Neural cell (in vitro differentiated cells): ENCODE results near the gene SPDEF. TPM values are rescaled to one million over a fixed set of nuclear protein-coding genes. Genes with fewer than 3 reads are reported as not detected.

Experiments
- H2AFZ ChIP-seq: fragments of 200-600, 300-800 bp; sonication (generic), shearing (Covaris generic); 2 replicates; pipeline ENCODE4 v1.6.0; 2014; ENCODE audit warnings: low read depth, mild to moderate bottlenecking, antibody characterized with exemption, low read length, moderate library complexity
- H3F3A ChIP-seq: fragments of 200-600 bp; shearing (Covaris generic); 2 replicates; pipeline ENCODE4 v1.6.1; 2016; ENCODE audit warnings: mild to moderate bottlenecking, moderate library complexity, mixed read lengths, antibody characterized with exemption, low read length; ENCODE audit not compliant: insufficient read depth, poor library complexity, severe bottlenecking
- H3K27ac ChIP-seq: fragments of 200-600, 300-800 bp; sonication (generic), shearing (Covaris generic); 2 replicates; pipeline ENCODE4 v1.5.1; 2014; ENCODE audit warnings: mild to moderate bottlenecking, low read length, moderate library complexity
- H3K27me3 ChIP-seq: fragments of 300-800, 200-600 bp; sonication (generic), shearing (Covaris generic); 2 replicates; pipeline ENCODE4 v1.6.0; 2014; ENCODE audit warnings: mild to moderate bottlenecking, low read depth, low read length, moderate library complexity; ENCODE audit not compliant: insufficient read depth
- H3K36me3 ChIP-seq: fragments of 300-800, 200-600 bp; sonication (generic), shearing (Covaris generic); 2 replicates; pipeline ENCODE4 v1.5.1; 2014; ENCODE audit warnings: mild to moderate bottlenecking, antibody characterized with exemption, low read length, moderate library complexity; ENCODE audit not compliant: insufficient read depth
- H3K4me2 ChIP-seq: fragments of 300-800, 200-600 bp; sonication (generic), shearing (Covaris generic); 2 replicates; pipeline ENCODE4 v1.6.0; 2014; ENCODE audit warnings: mild to moderate bottlenecking, low read length
- H3K4me3 ChIP-seq: fragments of 300-800, 200-600 bp; sonication (generic), shearing (Covaris generic); 2 replicates; pipeline ENCODE4 v1.5.1; 2014; ENCODE audit warnings: mild to moderate bottlenecking, low read length, moderate library complexity
- H3K79me2 ChIP-seq: fragments of 200-600 bp; shearing (Covaris generic); replicated peaks from 2 replicates; pipeline ENCODE4 v1.6.0; 2014; ENCODE audit warnings: mild to moderate bottlenecking, low read length, moderate library complexity; ENCODE audit not compliant: insufficient read depth
- H3K9ac ChIP-seq: fragments of 300-800, 200-600 bp; sonication (generic), shearing (Covaris generic); 2 replicates; pipeline ENCODE4 v1.6.1; 2016; ENCODE audit warnings: mild to moderate bottlenecking, low read length, mixed read lengths
- H3K9me2 ChIP-seq: fragments of 200-600 bp; shearing (Covaris generic); 2 replicates; pipeline ENCODE4 v1.6.1; 2016; ENCODE audit warnings: mild to moderate bottlenecking, low read length, mixed read lengths; ENCODE audit not compliant: insufficient read depth
- H3K9me3 ChIP-seq: fragments of 200-600, 300-800 bp; sonication (generic), shearing (Covaris generic); 2 replicates; pipeline ENCODE4 v1.6.1; 2016; ENCODE audit warnings: mild to moderate bottlenecking, mixed run types, low read length, moderate library complexity, mixed read lengths
- H4K20me1 ChIP-seq: fragments of 200-600 bp; shearing (Covaris generic); 2 replicates; pipeline ENCODE4 v1.6.1; 2016; ENCODE audit warnings: mild to moderate bottlenecking, mixed run types; ENCODE audit not compliant: insufficient read depth
- EP300 ChIP-seq: fragments of 450-650 bp; conservative IDR thresholded peaks from 2 replicates; pipeline ENCODE4 v1.6.1; 2014; ENCODE audit warnings: antibody characterized with exemption, mild to moderate bottlenecking, moderate library complexity; ENCODE audit not compliant: poor library complexity, severe bottlenecking
- EZH2 ChIP-seq: fragments of 200-600, 300-800 bp; shearing (Covaris generic), sonication (generic); IDR thresholded peaks from 2 replicates; pipeline ENCODE4 v1.6.1; 2014; ENCODE audit warnings: antibody characterized with exemption, low read length, borderline replicate concordance, mild to moderate bottlenecking; ENCODE audit not compliant: insufficient read depth, poor library complexity, severe bottlenecking
- MXI1 ChIP-seq: fragments of 450-650 bp; conservative IDR thresholded peaks from 2 replicates; pipeline ENCODE4 v1.6.1; 2014; ENCODE audit warnings: antibody characterized with exemption, mild to moderate bottlenecking; ENCODE audit not compliant: poor library complexity, severe bottlenecking
- POLR2AphosphoS5 ChIP-seq: IDR thresholded peaks from 2 replicates; pipeline ENCODE4 v1.6.1; 2012
- RAD21 ChIP-seq: fragments of 450-650 bp; conservative IDR thresholded peaks from 2 replicates; pipeline ENCODE4 v1.6.1; 2014; ENCODE audit warnings: antibody characterized with exemption, mild to moderate bottlenecking, moderate library complexity
- REST ChIP-seq: IDR thresholded peaks from 2 replicates; pipeline ENCODE4 v1.6.1; 2012; ENCODE audit warnings: borderline replicate concordance
- SMC3 ChIP-seq: fragments of 450-650 bp; conservative IDR thresholded peaks from 2 replicates; pipeline ENCODE4 v1.6.1; 2014; ENCODE audit warnings: antibody characterized with exemption, mild to moderate bottlenecking, moderate library complexity; ENCODE audit not compliant: poor library complexity
- TAF1 ChIP-seq: IDR thresholded peaks from 2 replicates; pipeline ENCODE4 v1.6.1; 2012; ENCODE audit warnings: low read depth
- polyA plus RNA-seq: library from polyadenylated mRNA; depleted of rRNA; stranded (reverse); fragments of >200 nt; gene quantifications from 2 replicates; pipeline ENCODE4 v1.2.3, GENCODE V29; 2014
- TF ChIP-seq, protein P1 (sequence below): fragments of 450-650 bp; IDR thresholded peaks from 2 replicates; pipeline ENCODE4 v1.5.1; 2014; ENCODE audit warnings: antibody characterized with exemption, mild to moderate bottlenecking, moderate library complexity; ENCODE audit not compliant: poor library complexity, severe bottlenecking

The SPDEF gene
- polyA plus RNA-seq, 1 donor from 2014 or later, result 0.36 TPM

GRCh38 chr6:34540841-34541240, 15.3 kb downstream of the SPDEF start:
- Histone ChIP-seq H3K9me3 (no peaks in the 10 kb centered on the region), H3K4me2 (no peak overlapping the region), H4K20me1 (no peaks in the 10 kb centered on the region), H2AFZ (no peak overlapping the region), H3K4me3 (no peak overlapping the region), H3K27me3 (no peaks in the 10 kb centered on the region), H3K9me2 (no peaks in the 10 kb centered on the region), H3K36me3 (no peaks in the 10 kb centered on the region), H3F3A (no peaks in the 10 kb centered on the region), H3K27ac (no peak overlapping the region), H3K9ac (no peak overlapping the region), H3K79me2 (no peaks in the 10 kb centered on the region)
- TF ChIP-seq EZH2, result no peak
- TF ChIP-seq RAD21, result no peak
- TF ChIP-seq POLR2AphosphoS5, result no peak

DNA sequence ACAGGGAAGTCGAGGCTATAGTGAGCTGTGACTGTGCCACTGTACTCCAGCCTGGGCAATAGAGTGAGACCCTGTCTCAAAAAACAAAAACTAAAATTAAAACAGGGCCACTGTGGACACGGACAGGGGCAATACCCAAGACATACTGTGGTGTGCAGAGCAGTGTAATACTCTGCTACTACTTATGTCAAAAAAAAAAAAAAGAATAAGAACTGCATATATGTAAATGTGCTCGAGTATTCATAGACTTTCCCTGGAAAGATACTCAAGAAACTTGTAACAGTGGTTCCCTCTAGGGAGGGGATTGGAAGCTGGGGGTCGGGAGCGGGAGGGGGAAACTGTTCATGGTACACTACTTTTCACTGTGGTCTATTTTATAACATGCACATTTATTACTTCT, 15.9 kb downstream of the SPDEF start:
- Histone ChIP-seq H3K36me3 (no peaks in the 10 kb centered on the region), H3K9me2 (no peaks in the 10 kb centered on the region), H3K27me3 (no peaks in the 10 kb centered on the region), H3F3A (no peaks in the 10 kb centered on the region), H2AFZ (no peak overlapping the region), H3K79me2 (no peaks in the 10 kb centered on the region), H4K20me1 (no peaks in the 10 kb centered on the region), H3K27ac (no peak overlapping the region), H3K4me3 (no peak overlapping the region), H3K9me3 (no peaks in the 10 kb centered on the region), H3K4me2 (no peak overlapping the region), H3K9ac (no peak overlapping the region)
- TF ChIP-seq EP300 (no peak), REST (no peak), RAD21 (no peak), SMC3 (no peak), TAF1 (no peak), MXI1 (no peak), EZH2 (no peak), POLR2AphosphoS5 (no peak)
- TF ChIP-seq, protein P1, sequence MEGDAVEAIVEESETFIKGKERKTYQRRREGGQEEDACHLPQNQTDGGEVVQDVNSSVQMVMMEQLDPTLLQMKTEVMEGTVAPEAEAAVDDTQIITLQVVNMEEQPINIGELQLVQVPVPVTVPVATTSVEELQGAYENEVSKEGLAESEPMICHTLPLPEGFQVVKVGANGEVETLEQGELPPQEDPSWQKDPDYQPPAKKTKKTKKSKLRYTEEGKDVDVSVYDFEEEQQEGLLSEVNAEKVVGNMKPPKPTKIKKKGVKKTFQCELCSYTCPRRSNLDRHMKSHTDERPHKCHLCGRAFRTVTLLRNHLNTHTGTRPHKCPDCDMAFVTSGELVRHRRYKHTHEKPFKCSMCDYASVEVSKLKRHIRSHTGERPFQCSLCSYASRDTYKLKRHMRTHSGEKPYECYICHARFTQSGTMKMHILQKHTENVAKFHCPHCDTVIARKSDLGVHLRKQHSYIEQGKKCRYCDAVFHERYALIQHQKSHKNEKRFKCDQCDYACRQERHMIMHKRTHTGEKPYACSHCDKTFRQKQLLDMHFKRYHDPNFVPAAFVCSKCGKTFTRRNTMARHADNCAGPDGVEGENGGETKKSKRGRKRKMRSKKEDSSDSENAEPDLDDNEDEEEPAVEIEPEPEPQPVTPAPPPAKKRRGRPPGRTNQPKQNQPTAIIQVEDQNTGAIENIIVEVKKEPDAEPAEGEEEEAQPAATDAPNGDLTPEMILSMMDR, result no peak

DNA sequence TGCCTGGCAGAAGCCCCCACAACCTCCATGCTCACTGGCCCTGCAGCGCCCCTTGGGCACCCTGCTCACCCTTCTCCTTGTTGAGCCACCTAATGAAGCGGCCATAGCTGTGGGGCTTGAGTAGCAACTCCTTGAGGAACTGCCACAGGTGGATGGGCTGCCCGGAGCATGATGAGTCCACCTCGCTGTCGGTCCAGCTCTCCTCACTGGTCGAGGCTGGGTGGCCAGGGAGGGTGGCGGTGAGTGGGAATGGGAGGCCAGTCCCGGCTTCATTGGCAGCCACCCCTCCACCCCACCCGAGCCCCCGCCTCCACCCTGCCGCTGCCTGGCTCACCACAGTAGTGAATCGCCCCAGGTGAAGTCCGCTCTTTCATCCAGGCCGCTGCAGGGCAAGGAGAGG, 16.9 kb downstream of the SPDEF start:
- Histone ChIP-seq H3K27me3 (no peaks in the 10 kb centered on the region), H3K9me3 (no peaks in the 10 kb centered on the region), H3K36me3 (no peaks in the 10 kb centered on the region), H3K4me2 (no peak overlapping the region), H3K27ac (no peak overlapping the region), H3K4me3 (no peak overlapping the region), H3F3A (no peaks in the 10 kb centered on the region), H2AFZ (no peak overlapping the region), H3K9me2 (no peaks in the 10 kb centered on the region), H3K9ac (no peak overlapping the region), H3K79me2 (no peaks in the 10 kb centered on the region), H4K20me1 (no peaks in the 10 kb centered on the region)
- no peak for TF ChIP-seq REST
- TF ChIP-seq MXI1, result no peak
- TF ChIP-seq, protein P1, result no peak
- no peak for TF ChIP-seq EP300
- TF ChIP-seq RAD21, result no peak
- no peak for TF ChIP-seq SMC3
- no peak for TF ChIP-seq EZH2
- TF ChIP-seq TAF1, result no peak
- TF ChIP-seq POLR2AphosphoS5, result no peak
